ENCODE measurements around the gene TCF4. TPM values are rescaled to one million over a fixed set of nuclear protein-coding genes. Genes with fewer than 3 reads are reported as not detected.

Gene TCF4
- total RNA-seq, 4 donors from 2014 or later = 60.9 to 98.4 (median 83.4) TPM

- no peak overlapping the region for H3K4me3 ChIP-seq (ENCODE audit: low read depth, poor library complexity, severe bottlenecking)
- intact Hi-C loops (cut with DNase I; ENCODE audit: low total_unique reads) = no loop called here
- DNase-seq (ENCODE audit: low spot score in 2 of 2) = peak; percentile 77 to 93
- WGBS, 2 donors = 38 to 41% methylated on average over 21 of the region's 21 CpGs
- TF ChIP-seq POLR2A (IDR thresholded peaks at IDR 0.05) (no peak), CTCF (IDR thresholded peaks at IDR 0.05) (peak in 1 of 3 donors; percentile 38)
Observed at GRCh38 chr18:55234366-55235093, 353.5 kb downstream of the TCF4 start.

- no peak overlapping the region for H3K4me3 ChIP-seq (ENCODE audit: low read depth, poor library complexity, severe bottlenecking)
- DNase-seq (ENCODE audit: low spot score in 2 of 2) = no peak
- no peak for TF ChIP-seq CTCF (IDR thresholded peaks at IDR 0.05)
- 83 to 91% methylated on average over 5 of the region's 5 CpGs for WGBS, 2 donors
- intact Hi-C loops (cut with DNase I; ENCODE audit: low total_unique reads) = no loop called here
Observed at GRCh38 chr18:55233857-55234256, 354.1 kb downstream of the TCF4 start.

GRCh38 chr18:55232506-55232905 lies 355.5 kb downstream of the TCF4 start:
- TF ChIP-seq POLR2A (IDR thresholded peaks at IDR 0.05) (no peak), CTCF (IDR thresholded peaks at IDR 0.05) (no peak)
- intact Hi-C loops (cut with DNase I; ENCODE audit: low total_unique reads) = no loop called here
- DNase-seq (ENCODE audit: low spot score in 2 of 2) = no peak
- H3K4me3 ChIP-seq (ENCODE audit: low read depth, poor library complexity, severe bottlenecking) = no peak overlapping the region
- WGBS, 2 donors = 92 to 93% methylated on average over 6 of the region's 6 CpGs

GRCh38 chr18:55229682-55230081 lies 358.3 kb downstream of the TCF4 start:
- no peak for DNase-seq (ENCODE audit: low spot score in 2 of 2)
- WGBS, 2 donors = 85 to 86% methylated on average over 4 of the region's 4 CpGs
- intact Hi-C loops (cut with DNase I; ENCODE audit: low total_unique reads) = no loop called here
- no peak for TF ChIP-seq POLR2A (IDR thresholded peaks at IDR 0.05)
- no peak for TF ChIP-seq CTCF (IDR thresholded peaks at IDR 0.05)
- no peak overlapping the region for H3K4me3 ChIP-seq (ENCODE audit: low read depth, poor library complexity, severe bottlenecking)

- TF ChIP-seq POLR2A (IDR thresholded peaks at IDR 0.05) (no peak), CTCF (IDR thresholded peaks at IDR 0.05) (no peak)
- DNase-seq (ENCODE audit: low spot score in 2 of 2) = no peak
- no peak overlapping the region for H3K4me3 ChIP-seq (ENCODE audit: low read depth, poor library complexity, severe bottlenecking)
- intact Hi-C loops (cut with DNase I; ENCODE audit: low total_unique reads) = no loop called here
- WGBS, 2 donors = 74 to 96% methylated on average over 15 of the region's 15 CpGs
Observed at GRCh38 chr18:55228707-55229106, 359.3 kb downstream of the TCF4 start.

GRCh38 chr18:55228191-55228590 lies 359.8 kb downstream of the TCF4 start:
- no peak overlapping the region for H3K4me3 ChIP-seq (ENCODE audit: low read depth, poor library complexity, severe bottlenecking)
- intact Hi-C loops (cut with DNase I; ENCODE audit: low total_unique reads) = no loop called here
- TF ChIP-seq POLR2A (IDR thresholded peaks at IDR 0.05) (no peak), CTCF (IDR thresholded peaks at IDR 0.05) (no peak)
- no peak for DNase-seq (ENCODE audit: low spot score in 2 of 2)
- 76 to 79% methylated on average over 6 of the region's 6 CpGs for WGBS, 2 donors
